Neuronal stem cell (in vitro differentiated cells): ENCODE data around the gene ZNF669.

Source experiments
- DNase-seq: peaks from one replicate; pipeline ENCODE4 v3.0.0-alpha.2; 2013; ENCODE audit warnings: low spot score
- H2AFZ ChIP-seq: one replicate; pipeline ENCODE4 v1.6.1; 2013; ENCODE audit warnings: mild to moderate bottlenecking, low read length, inconsistent platforms
- H2AK5ac ChIP-seq: 2 replicates; pipeline ENCODE4 v1.6.1; 2013; ENCODE audit warnings: low read depth, mild to moderate bottlenecking, inconsistent platforms, low read length, moderate library complexity, mixed read lengths
- H2BK120ac ChIP-seq: 2 replicates; pipeline ENCODE4 v1.6.1; 2013; ENCODE audit warnings: low read depth, mild to moderate bottlenecking, inconsistent platforms, low read length, moderate library complexity, mixed read lengths
- H2BK12ac ChIP-seq: one replicate; pipeline ENCODE4 v1.6.1; 2013; ENCODE audit warnings: low read length, inconsistent platforms
- H2BK15ac ChIP-seq: 2 replicates; pipeline ENCODE4 v1.6.1; 2013; ENCODE audit warnings: mild to moderate bottlenecking, low read length, inconsistent platforms, mixed read lengths
- H2BK5ac ChIP-seq: one replicate; pipeline ENCODE4 v1.6.1; 2013; ENCODE audit warnings: inconsistent platforms, mild to moderate bottlenecking, low read length, moderate library complexity
- H3K14ac ChIP-seq: one replicate; pipeline ENCODE4 v1.6.1; 2013; ENCODE audit warnings: low read length, inconsistent platforms
- H3K18ac ChIP-seq: 2 replicates; pipeline ENCODE4 v1.6.1; 2013; ENCODE audit warnings: low read length, inconsistent platforms
- H3K23ac ChIP-seq: 2 replicates; pipeline ENCODE4 v1.6.1; 2013; ENCODE audit warnings: low read depth, mild to moderate bottlenecking, mixed read lengths, low read length, inconsistent platforms; ENCODE audit not compliant: poor library complexity
- H3K27ac ChIP-seq: replicated peaks from 3 replicates; pipeline ENCODE4 v1.5.1; 2013; ENCODE audit warnings: low read length, inconsistent platforms
- H3K27me3 ChIP-seq, 3 experiments: 2 replicates each; pipeline ENCODE4 v1.6.1; 2013; ENCODE audit warnings: low read length in 3 of 3, mild to moderate bottlenecking in 2 of 3, inconsistent platforms in 1 of 3, low read depth in 1 of 3, mixed read lengths in 1 of 3, moderate library complexity in 1 of 3; ENCODE audit not compliant: control insufficient read depth in 3 of 3, insufficient read depth in 3 of 3
- H3K36me3 ChIP-seq, 2 donors: replicated peaks in 1 of 2; 2 replicates each; pipeline ENCODE4 v1.6.1; 2013; ENCODE audit warnings: low read length in 2 of 2; ENCODE audit not compliant: control insufficient read depth in 2 of 2, insufficient read depth in 2 of 2
- H3K4ac ChIP-seq: 2 replicates; pipeline ENCODE4 v1.6.1; 2013; ENCODE audit warnings: inconsistent platforms, mild to moderate bottlenecking, low read length, moderate library complexity
- H3K4me1 ChIP-seq, 2 donors: 1 replicate in 1 of 2; 2 replicates in 1 of 2; pipeline ENCODE4 v1.6.1; 2013; ENCODE audit warnings: low read length in 2 of 2, low read depth in 1 of 2; ENCODE audit not compliant: control insufficient read depth in 2 of 2, insufficient read depth in 1 of 2
- H3K4me2 ChIP-seq: one replicate; pipeline ENCODE4 v1.6.1; 2013; ENCODE audit warnings: mild to moderate bottlenecking, low read length, inconsistent platforms; ENCODE audit not compliant: insufficient read depth, poor library complexity, severe bottlenecking
- H3K4me3 ChIP-seq, 2 donors: 2 replicates each; pipeline ENCODE4 v1.5.1; 2013; ENCODE audit warnings: low read length in 2 of 2, mild to moderate bottlenecking in 2 of 2, inconsistent platforms in 1 of 2, moderate library complexity in 1 of 2
- H3K79me1 ChIP-seq: one replicate; pipeline ENCODE4 v1.6.1; 2013; ENCODE audit warnings: low read depth, mild to moderate bottlenecking, inconsistent platforms, low read length, moderate library complexity
- H3K9ac ChIP-seq: one replicate; pipeline ENCODE4 v1.6.1; 2013; ENCODE audit warnings: mild to moderate bottlenecking, low read depth, low read length, inconsistent platforms; ENCODE audit not compliant: poor library complexity
- H3K9me3 ChIP-seq, 2 donors: replicated peaks in 1 of 2; 2 replicates each; pipeline versions ENCODE3 to v1.6.1; 2013; ENCODE audit warnings: low read length in 2 of 2, mild to moderate bottlenecking in 2 of 2, inconsistent platforms in 1 of 2, low read depth in 1 of 2, mixed read lengths in 1 of 2, moderate library complexity in 1 of 2; ENCODE audit not compliant: control insufficient read depth in 2 of 2, insufficient read depth in 1 of 2
- H4K8ac ChIP-seq: one replicate; pipeline ENCODE4 v1.6.1; 2013; ENCODE audit warnings: low read depth, mild to moderate bottlenecking, inconsistent platforms, low read length, moderate library complexity
- H4K91ac ChIP-seq: one replicate; pipeline ENCODE4 v1.6.1; 2013; ENCODE audit warnings: low read length, low read depth, mild to moderate bottlenecking, inconsistent platforms; ENCODE audit not compliant: poor library complexity
- WGBS, 2 donors: extraction: QIAGEN DNeasy Blood & Tissue Kit; methylation state at CpG; one replicate each; pipeline ENCODE4 v1.1.7; 2013; ENCODE audit warnings: missing lambda C conversion rate in 2 of 2, mixed read lengths in 1 of 2; ENCODE audit not compliant: insufficient read length in 2 of 2, insufficient replicate concordance in 1 of 2; ENCODE audit errors: extremely low coverage in 2 of 2; 5-methylcytosine and 5-hydroxymethylcytosine counted together

Gene ZNF669

DNA sequence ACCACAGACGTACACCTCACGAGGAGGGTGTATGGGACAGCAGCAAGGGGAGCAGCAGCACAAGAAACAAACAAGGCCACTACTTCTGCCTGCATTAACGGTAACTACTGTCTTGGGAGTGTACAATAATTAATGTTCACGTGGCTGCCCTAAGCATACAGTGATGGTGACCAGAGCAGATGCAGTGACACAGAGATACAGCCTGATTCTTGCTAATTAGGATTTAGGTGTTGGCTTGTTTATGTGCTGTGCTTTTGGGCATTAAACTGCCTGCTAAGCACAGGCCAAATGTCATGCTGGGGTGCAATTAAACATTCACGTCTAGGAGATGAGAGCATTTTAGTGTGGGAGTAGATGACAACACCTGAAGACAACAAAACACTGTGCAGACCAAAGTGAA lies 7.2 kb downstream of the ZNF669 start:
- no peak overlapping the region for H2BK120ac ChIP-seq
- no peak overlapping the region for H2BK12ac ChIP-seq
- no peak overlapping the region for H2AK5ac ChIP-seq
- peaks cover 15 to 63% of the 10 kb centered on the region in 2 donors for H3K9me3 ChIP-seq
- H3K14ac ChIP-seq = no peak overlapping the region
- H3K4ac ChIP-seq = no peak overlapping the region
- H4K91ac ChIP-seq = no peak overlapping the region
- no peaks in the 10 kb centered on the region for H3K27me3 ChIP-seq
- H2BK5ac ChIP-seq = no peak overlapping the region
- no peak overlapping the region for H4K8ac ChIP-seq
- H3K18ac ChIP-seq = no peak overlapping the region
- H3K36me3 ChIP-seq = peaks cover 21 to 55% of the 10 kb centered on the region in 2 donors
- WGBS, 2 donors = no CpG with 5 or more reads among the region's 5 CpGs
- H3K27ac ChIP-seq = no peak overlapping the region
- peaks cover under 1% of the 10 kb centered on the region for H3K79me1 ChIP-seq
- no peak overlapping the region for H2AFZ ChIP-seq
- no peak overlapping the region for H3K4me2 ChIP-seq
- H3K4me3 ChIP-seq = no peak overlapping the region
- no peak overlapping the region for H3K9ac ChIP-seq
- H3K4me1 ChIP-seq = no peaks in the 10 kb centered on the region
- H2BK15ac ChIP-seq = no peak overlapping the region
- H3K23ac ChIP-seq = no peak overlapping the region
- no peak for DNase-seq

DNA sequence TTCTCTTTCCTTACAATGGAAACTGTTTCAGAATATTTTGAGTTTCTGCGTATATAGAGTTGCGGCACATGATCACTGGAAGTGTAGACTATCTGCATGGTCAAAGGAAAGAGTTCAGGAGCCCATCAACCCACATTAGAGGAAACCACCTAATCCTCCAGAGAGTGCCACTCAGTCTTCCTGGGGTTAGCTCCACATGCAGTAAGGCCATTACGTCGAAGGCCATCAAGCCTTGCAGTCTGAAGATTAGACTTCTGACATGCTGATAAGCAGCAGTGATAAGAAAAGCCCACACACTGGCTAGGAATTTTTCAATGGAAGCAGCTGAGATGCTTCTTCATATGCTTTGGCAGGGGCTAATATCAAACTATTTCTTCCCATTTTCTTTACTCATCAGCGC lies 7.6 kb downstream of the ZNF669 start:
- Histone ChIP-seq H3K4ac (no peak overlapping the region), H3K18ac (no peak overlapping the region), H2AFZ (no peak overlapping the region), H2BK15ac (no peak overlapping the region), H3K36me3 (peaks cover 18 to 50% of the 10 kb centered on the region in 2 donors), H3K27me3 (no peaks in the 10 kb centered on the region), H3K9ac (no peak overlapping the region), H3K79me1 (peaks cover 2% of the 10 kb centered on the region), H2BK12ac (no peak overlapping the region), H3K23ac (no peak overlapping the region), H3K4me2 (no peak overlapping the region), H2AK5ac (no peak overlapping the region), H4K91ac (no peak overlapping the region), H4K8ac (no peak overlapping the region), H2BK5ac (no peak overlapping the region), H2BK120ac (no peak overlapping the region), H3K14ac (no peak overlapping the region), H3K4me3 (no peak overlapping the region), H3K4me1 (no peaks in the 10 kb centered on the region), H3K9me3 (peaks cover 10 to 59% of the 10 kb centered on the region in 2 donors), H3K27ac (no peak overlapping the region)
- no peak for DNase-seq
- no CpG with 5 or more reads among the region's 5 CpGs for WGBS, 2 donors

DNA sequence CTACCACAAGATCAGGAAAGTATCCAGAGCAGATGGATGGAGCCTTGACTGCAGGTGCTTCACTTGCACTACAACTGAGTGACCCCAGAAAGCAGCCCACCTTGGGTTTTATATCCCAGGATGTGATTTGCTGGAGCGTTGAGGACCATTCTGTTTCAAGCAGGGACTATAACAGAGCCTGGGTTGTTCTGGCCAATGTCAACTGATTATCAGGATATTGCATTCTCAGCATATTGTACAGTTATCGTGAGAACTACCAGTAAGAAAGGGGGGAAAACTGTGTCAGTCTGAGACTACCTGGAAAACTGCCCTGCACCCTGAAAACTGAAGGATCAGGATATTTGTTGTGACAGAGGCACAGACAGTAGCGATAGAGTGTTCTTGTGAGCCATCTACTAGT lies 8.0 kb downstream of the ZNF669 start:
- Histone ChIP-seq H4K8ac (no peak overlapping the region), H4K91ac (no peak overlapping the region), H3K36me3 (peaks cover 17 to 46% of the 10 kb centered on the region in 2 donors), H2AFZ (no peak overlapping the region), H2BK15ac (no peak overlapping the region), H3K9me3 (peaks cover 10 to 55% of the 10 kb centered on the region in 2 donors), H3K18ac (no peak overlapping the region), H3K27ac (no peak overlapping the region), H3K4me1 (no peaks in the 10 kb centered on the region), H2AK5ac (no peak overlapping the region), H3K27me3 (no peaks in the 10 kb centered on the region), H3K14ac (no peak overlapping the region), H3K9ac (no peak overlapping the region), H3K4ac (no peak overlapping the region), H3K79me1 (peaks cover 2% of the 10 kb centered on the region), H2BK120ac (no peak overlapping the region), H2BK5ac (no peak overlapping the region), H2BK12ac (no peak overlapping the region), H3K4me3 (no peak overlapping the region), H3K4me2 (no peak overlapping the region), H3K23ac (no peak overlapping the region)
- DNase-seq = no peak
- WGBS, 2 donors = no CpG with 5 or more reads among the region's 3 CpGs

DNA sequence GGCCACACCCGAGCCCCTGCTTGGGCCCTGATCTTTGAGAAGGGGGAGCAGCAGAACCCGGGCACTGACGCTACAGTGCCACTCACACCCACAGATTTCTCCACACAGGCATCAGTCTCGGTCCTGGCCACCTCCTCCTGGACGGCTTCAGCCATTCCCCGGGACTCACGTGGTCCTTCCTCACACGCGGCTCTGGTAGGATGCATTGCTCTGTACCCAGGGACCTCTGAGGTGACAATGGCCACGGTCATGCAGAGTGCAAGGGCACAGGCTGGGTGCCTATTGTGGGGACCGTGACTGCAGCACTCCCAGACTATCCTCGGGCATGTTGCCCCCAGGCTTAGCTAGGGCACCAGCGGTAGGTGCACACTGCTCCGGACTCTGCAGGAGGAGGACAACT lies 13.7 kb downstream of the ZNF669 start:
- H2BK15ac ChIP-seq = no peak overlapping the region

More for the DNA sequence above, 13.7 kb downstream of the ZNF669 start:
- peak overlapping the region; percentile 19 for H3K18ac ChIP-seq
- H4K8ac ChIP-seq = no peak overlapping the region
- H4K91ac ChIP-seq = no peak overlapping the region
- no peak overlapping the region for H3K4ac ChIP-seq
- DNase-seq = no peak
- H3K79me1 ChIP-seq = peaks cover 2% of the 10 kb centered on the region
- H3K4me1 ChIP-seq = no peaks in the 10 kb centered on the region
- no peaks in the 10 kb centered on the region for H3K36me3 ChIP-seq
- H2AFZ ChIP-seq = no peak overlapping the region
- H3K27me3 ChIP-seq = no peaks in the 10 kb centered on the region
- H3K9me3 ChIP-seq = peaks cover 0 to 8% of the 10 kb centered on the region in 2 donors
- no peak overlapping the region for H3K9ac ChIP-seq
- no peak overlapping the region for H2BK5ac ChIP-seq
- no CpG with 5 or more reads among the region's 14 CpGs for WGBS, 2 donors
- H3K27ac ChIP-seq = no peak overlapping the region
- H3K4me2 ChIP-seq = no peak overlapping the region
- H2BK12ac ChIP-seq = no peak overlapping the region
- peak overlapping the region; percentile 71 for H3K14ac ChIP-seq
- peak overlapping the region; percentile 93 for H3K23ac ChIP-seq
- H2BK120ac ChIP-seq = no peak overlapping the region
- peak overlapping the region; percentile 50 for H2AK5ac ChIP-seq
- H3K4me3 ChIP-seq = peak overlapping the region in 1 of 2 donors; percentile 65
